Ramos (cell line): ENCODE data around the gene NEO1.

Source experiments
- in situ Hi-C: fragments of 300-500 bp; cut with MboI; formaldehyde crosslinking; loops from one replicate; pipeline ENCODE4 v1.14.3; 2022; ENCODE audit warnings: low sequenced_read_pairs; ENCODE audit not compliant: unreplicated experiment

NEO1 gene

GRCh38 chr15:73074241-73074640, 22.0 kb downstream of the NEO1 start:
- in situ Hi-C loops = loop anchor here (10.0 kb wide), 1 partner anchor 349 kb away; no protein-coding TSS in a partner anchor

GRCh38 chr15:73075160-73075859, 23.0 kb downstream of the NEO1 start:
- in situ Hi-C loops = loop anchor here (10.0 kb wide), 1 partner anchor 351 kb away; no protein-coding TSS in a partner anchor

- in situ Hi-C loops = loop anchor here (10.0 kb wide), 1 partner anchor 353 kb away; no protein-coding TSS in a partner anchor
These were observed 26.0 kb downstream of the NEO1 start for GRCh38 chr15:73078291-73078690.

- in situ Hi-C loops = loop anchor here (10.0 kb wide), 1 partner anchor 354 kb away; no protein-coding TSS in a partner anchor
These were observed 26.5 kb downstream of the NEO1 start for GRCh38 chr15:73078722-73079121.

GRCh38 chr15:73079565-73079964, 27.3 kb downstream of the NEO1 start:
- in situ Hi-C loops = loop anchor here (10.0 kb wide), 1 partner anchor 355 kb away; no protein-coding TSS in a partner anchor

- in situ Hi-C loops = loop anchor here (5.0 kb wide), 1 partner anchor 51 kb away; no protein-coding TSS in a partner anchor
These were observed 29.2 kb downstream of the NEO1 start for GRCh38 chr15:73081321-73081958.

- in situ Hi-C loops = loop anchor here (5.0 kb wide), 1 partner anchor 49 kb away; no protein-coding TSS in a partner anchor
These were observed 30.5 kb downstream of the NEO1 start for GRCh38 chr15:73082812-73083211.

- in situ Hi-C loops = no loop called here
These were observed 34.8 kb downstream of the NEO1 start for GRCh38 chr15:73087098-73087497.

GRCh38 chr15:73105064-73105463, 52.8 kb downstream of the NEO1 start:
- in situ Hi-C loops = no loop called here

GRCh38 chr15:73108676-73109075, 56.4 kb downstream of the NEO1 start:
- in situ Hi-C loops = no loop called here

- in situ Hi-C loops = no loop called here
These were observed 57.5 kb downstream of the NEO1 start for GRCh38 chr15:73109765-73110164.

- in situ Hi-C loops = no loop called here
These were observed 57.9 kb downstream of the NEO1 start for GRCh38 chr15:73110201-73110600.

- in situ Hi-C loops = no loop called here
These were observed 61.8 kb downstream of the NEO1 start for GRCh38 chr15:73114064-73114463.

GRCh38 chr15:73116164-73116563, 63.9 kb downstream of the NEO1 start:
- in situ Hi-C loops = no loop called here

GRCh38 chr15:73118055-73118454, 65.8 kb downstream of the NEO1 start:
- in situ Hi-C loops = no loop called here

- in situ Hi-C loops = no loop called here
These were observed 67.2 kb downstream of the NEO1 start for GRCh38 chr15:73119478-73119877.

GRCh38 chr15:73120269-73120668, 68.0 kb downstream of the NEO1 start:
- in situ Hi-C loops = no loop called here

GRCh38 chr15:73125219-73125618, 73.0 kb downstream of the NEO1 start:
- in situ Hi-C loops = no loop called here

GRCh38 chr15:73127302-73127936, 75.2 kb downstream of the NEO1 start:
- in situ Hi-C loops = no loop called here

- in situ Hi-C loops = loop anchor here (5.0 kb wide), 1 partner anchor 49 kb away; no protein-coding TSS in a partner anchor
These were observed 78.6 kb downstream of the NEO1 start for GRCh38 chr15:73130830-73131229.

GRCh38 chr15:73134196-73134595, 81.9 kb downstream of the NEO1 start:
- in situ Hi-C loops = loop anchor here (5.0 kb wide), 1 partner anchor 52 kb away; no protein-coding TSS in a partner anchor
